ENCODE data around the gene KMT2A. TPM values are rescaled to one million over a fixed set of nuclear protein-coding genes. Genes with fewer than 3 reads are reported as not detected.
"Not testable (repeated sequence)": the region's sequence is repeated elsewhere in the genome, so short reads cannot be mapped to it uniquely, and the experiment has no call there.

Gene KMT2A
- 10 to 100 TPM; 36.0 to 39.2 (median 37.6) TPM for polyA plus RNA-seq (ENCODE audit: insufficient read length in 3 of 3)

- peak; percentile 84 to 96 (median 96) for DNase-seq (ENCODE audit: low read depth in 3 of 3, low spot score in 2 of 3)
These were observed at the start of gene KMT2A for GRCh38 chr11:118435893-118436624. Gene KMT2A (plus strand): TSS chr11:118436492. CDS start chr11:118436513, 21 bp downstream.

- no peak for DNase-seq (ENCODE audit: low read depth in 3 of 3, low spot score in 2 of 3)
These were observed 40.2 kb upstream of the KMT2A start for GRCh38 chr11:118396097-118396501.

GRCh38 chr11:118397448-118397847 is 38.8 kb upstream of the KMT2A start:
- DNase-seq (ENCODE audit: low read depth in 3 of 3, low spot score in 2 of 3): no peak

DNA sequence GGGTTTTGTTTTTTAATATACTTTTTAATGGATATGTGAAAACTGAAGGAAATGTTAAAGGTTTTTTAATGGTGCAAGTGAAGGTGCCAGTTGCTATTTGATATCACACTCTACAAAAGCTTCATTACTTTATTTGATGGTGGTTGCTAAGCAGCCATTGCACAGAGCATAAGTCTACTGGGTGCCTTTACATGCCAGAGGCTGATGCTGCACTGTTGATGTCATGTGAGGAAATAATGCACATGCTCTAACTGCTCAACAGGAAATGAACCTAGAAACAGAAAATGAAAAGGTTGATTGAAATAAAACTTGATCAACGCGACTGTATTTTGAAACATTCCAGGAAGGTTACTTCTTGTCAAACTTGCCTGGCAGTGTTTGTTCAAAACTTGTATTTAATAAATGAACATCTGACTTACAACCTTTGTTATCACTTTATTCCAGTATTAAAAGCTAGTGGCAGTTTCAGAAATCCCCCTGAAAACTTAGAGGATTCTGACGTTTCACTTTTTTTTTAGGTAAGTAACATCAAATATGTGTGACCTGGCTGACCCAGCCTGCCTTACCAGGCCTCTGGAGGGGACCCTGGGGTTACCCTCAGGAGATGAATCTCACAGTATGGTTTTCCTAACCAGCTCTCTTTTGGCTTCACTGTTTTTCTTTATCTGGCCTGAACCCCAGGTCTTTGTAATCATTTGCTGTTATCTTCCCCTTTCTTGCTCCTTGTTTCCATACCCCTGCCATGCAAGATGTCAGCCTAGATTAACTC is 37.3 kb upstream of the KMT2A start:
- no peak for DNase-seq (ENCODE audit: low read depth in 3 of 3, low spot score in 2 of 3)

DNA sequence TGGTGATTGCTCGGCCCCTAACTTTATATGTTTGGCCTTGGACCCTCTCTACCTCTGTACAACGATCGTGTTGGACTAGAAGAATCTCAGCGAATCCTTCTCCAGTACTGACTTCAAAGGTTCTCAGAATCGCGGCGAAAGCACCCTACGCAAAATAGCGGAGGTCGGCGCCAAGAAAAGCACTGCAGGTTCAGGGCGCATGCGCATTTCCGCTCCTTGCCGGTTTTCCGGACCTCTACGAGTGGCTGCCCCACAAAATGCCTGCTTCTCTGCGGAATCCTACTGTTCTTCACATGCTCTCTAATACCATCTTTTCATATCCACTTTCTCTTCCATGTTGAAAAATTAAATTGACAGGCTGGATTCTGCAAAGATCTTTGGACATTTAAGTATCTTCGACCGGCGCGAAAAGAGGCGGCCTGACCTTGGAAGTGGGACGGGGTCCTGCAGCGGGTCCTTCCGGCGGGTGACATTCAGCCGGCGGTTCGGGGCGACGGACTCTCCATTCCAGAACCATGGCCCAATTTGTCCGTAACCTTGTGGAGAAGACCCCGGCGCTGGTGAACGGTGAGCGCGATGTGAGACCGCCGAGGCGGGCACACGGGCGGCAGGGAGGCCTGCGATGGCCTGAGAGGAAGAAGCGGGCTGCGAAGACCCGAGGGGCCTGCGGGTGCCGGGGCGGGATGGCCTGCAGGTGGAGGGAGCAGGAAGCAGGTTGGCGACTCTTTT is 35.0 kb upstream of the KMT2A start, which contains the start of gene ATP5MG:
ATP5MG (plus strand) TSS at position 456 of the 729 bp plus-strand sequence; CDS start at position 516, 60 bp downstream.
- DNase-seq (ENCODE audit: low read depth in 3 of 3, low spot score in 2 of 3): peak; percentile 88 to 97 (median 88)

- peak in 1 of 3 donors; percentile 17 for DNase-seq (ENCODE audit: low read depth in 3 of 3, low spot score in 2 of 3)
These were observed 34.3 kb upstream of the KMT2A start for GRCh38 chr11:118401880-118402590.

DNA sequence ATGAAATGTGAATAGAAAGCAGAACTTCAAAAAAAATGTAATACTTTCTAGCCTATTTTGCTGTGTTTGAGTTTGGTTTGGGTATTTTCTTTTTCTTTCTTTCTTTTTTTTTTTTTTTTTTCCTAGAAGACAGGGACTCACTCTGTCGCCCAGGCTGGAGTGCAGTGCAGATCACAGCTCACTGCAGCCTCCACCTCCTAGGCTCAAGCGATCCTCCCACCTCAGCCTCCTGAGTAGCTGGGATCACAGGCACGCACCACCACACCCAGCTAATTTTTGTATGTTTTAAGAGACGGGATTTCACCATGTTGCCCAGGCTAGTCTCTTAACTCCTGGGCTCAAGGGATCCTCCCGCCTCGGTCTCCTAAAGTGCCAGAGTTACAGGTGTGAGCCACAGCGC is 33.7 kb upstream of the KMT2A start:
- DNase-seq (ENCODE audit: low read depth in 3 of 3, low spot score in 2 of 3): not testable (repeated sequence)

GRCh38 chr11:118406599-118407166 is 29.6 kb upstream of the KMT2A start:
- DNase-seq (ENCODE audit: low read depth in 3 of 3, low spot score in 2 of 3): no peak

DNA sequence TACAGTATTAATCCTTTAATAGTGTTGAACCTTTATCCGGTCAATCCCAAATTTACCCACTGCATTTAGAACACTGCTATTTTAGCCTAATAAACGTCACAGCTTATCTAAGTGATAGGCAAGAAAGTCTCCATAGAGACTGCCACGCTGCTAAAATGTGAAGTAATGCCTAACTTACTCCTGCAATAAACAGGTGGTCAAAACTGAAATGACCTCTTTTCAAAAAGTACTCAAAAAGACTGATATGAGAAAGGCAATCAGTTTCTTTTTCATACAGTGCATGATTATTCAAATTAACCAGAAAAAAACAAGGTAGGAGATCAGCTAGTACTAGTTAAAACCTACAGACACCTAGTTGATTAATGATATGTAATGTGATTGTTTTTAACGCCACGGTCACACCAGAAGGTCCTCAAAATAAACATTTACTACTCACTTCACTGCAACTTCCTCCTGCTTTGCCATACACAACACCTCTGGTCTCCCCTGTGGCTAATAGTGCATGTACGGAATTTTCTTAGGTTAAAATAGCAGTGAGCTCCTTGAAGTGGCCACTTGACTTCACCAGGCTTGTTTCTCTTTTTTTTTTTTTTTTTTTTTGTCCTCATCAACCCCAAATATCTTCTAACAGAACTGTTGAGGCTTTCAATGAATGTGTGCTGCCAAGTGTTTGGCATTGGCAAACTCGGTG is 26.1 kb upstream of the KMT2A start:
- DNase-seq (ENCODE audit: low read depth in 3 of 3, low spot score in 2 of 3): no peak

DNA sequence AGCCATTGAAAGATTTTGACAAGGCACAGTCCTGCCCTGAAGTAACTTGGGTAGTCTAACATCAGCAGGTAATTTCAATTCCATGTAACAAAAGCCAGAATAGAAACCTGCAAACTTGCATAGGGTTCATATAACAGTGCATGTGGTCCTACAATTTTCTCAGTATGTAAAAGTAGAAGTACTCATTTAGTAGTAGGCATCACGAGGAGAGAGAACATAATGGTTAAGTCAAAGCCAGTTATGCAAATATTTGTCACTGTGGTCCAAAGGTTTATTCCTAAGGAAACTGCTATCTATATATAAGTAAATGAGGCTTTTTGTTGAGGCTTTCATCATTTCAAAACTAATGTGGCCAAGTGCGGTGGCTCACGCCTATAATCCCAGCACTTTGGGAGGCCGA is 24.8 kb upstream of the KMT2A start:
- DNase-seq (ENCODE audit: low read depth in 3 of 3, low spot score in 2 of 3): no peak

DNA sequence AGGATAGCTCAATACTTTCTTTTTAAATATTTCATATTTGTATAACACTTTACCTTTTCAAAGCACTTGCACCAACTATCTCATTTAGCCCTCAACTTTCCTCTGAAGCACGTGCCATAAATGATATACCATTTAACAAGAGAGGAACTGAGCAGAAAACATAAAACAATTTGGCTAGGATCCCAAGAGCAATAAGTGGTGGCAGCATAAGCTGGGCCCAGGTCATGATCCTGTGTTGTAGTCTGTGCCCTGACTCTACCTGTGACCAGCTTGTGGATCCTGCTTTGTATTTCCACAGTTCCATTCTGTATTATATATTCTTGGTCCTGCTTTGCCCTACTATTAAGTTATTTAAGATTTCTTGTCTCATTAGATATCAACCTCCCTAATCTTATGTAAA is 23.4 kb upstream of the KMT2A start:
- DNase-seq (ENCODE audit: low read depth in 3 of 3, low spot score in 2 of 3): no peak

- no peak for DNase-seq (ENCODE audit: low read depth in 3 of 3, low spot score in 2 of 3)
These were observed 21.1 kb upstream of the KMT2A start for GRCh38 chr11:118415062-118415738.

DNA sequence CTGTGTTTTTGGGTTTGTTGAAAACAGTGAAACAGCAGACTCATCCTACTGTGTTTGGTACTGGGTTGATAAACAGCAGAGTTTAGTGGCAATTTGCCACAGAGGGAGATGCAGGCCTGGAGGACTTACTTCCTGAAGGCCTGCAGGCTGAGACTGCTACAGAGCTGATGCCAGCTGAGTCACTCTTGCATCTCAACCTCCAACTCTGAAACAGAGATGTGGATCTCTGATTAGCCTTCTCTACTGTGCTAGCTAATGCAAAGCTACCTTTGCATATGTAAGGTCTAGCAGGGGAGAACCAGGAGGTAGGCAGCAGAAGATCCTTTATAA is 20.6 kb upstream of the KMT2A start:
- no peak for DNase-seq (ENCODE audit: low read depth in 3 of 3, low spot score in 2 of 3)

GRCh38 chr11:118416900-118417299 is 19.4 kb upstream of the KMT2A start:
- DNase-seq (ENCODE audit: low read depth in 3 of 3, low spot score in 2 of 3): not testable (repeated sequence)

- DNase-seq (ENCODE audit: low read depth in 3 of 3, low spot score in 2 of 3): no peak
These were observed 18.5 kb upstream of the KMT2A start for GRCh38 chr11:118417801-118418200.

DNA sequence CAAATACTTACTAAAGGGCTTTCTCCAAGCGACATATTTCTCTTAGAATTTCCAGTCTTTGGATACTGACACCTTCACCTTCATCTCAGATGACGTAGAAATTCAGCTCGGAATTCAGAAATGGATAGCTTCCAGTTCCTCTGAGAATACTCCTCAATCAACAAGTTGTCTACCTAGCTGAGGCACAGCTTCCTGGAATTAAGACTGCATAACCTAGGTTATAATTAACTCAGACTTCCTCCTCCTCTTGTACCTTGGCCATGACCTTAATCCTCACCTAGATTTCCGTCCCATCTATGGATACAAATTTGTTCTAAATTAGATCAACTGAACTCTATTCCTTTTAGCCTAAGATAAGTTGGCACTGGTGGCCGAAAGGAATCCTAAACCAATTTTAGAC is 17.5 kb upstream of the KMT2A start:
- DNase-seq (ENCODE audit: low read depth in 3 of 3, low spot score in 2 of 3): no peak

GRCh38 chr11:118427707-118428106 is 8.6 kb upstream of the KMT2A start:
- DNase-seq (ENCODE audit: low read depth in 3 of 3, low spot score in 2 of 3): no peak

DNA sequence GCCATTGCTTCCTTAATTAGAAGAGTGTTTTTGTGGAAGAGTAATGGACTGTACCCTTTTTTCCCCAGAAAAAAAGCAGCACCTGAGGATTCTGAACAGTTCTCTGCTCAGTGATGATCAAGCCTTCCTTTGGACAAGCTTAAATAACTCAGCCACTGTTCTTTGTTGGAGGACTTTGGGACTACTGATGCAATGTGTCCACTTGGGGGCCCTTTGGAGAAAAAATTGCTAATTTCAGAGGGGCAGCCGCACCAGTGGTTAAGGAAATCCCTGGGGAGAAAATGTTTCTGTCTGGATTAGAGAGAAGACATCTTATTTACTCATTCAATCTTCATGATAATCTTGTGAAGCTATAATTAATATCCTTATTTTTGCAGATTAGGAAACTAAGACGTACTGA is 5.3 kb upstream of the KMT2A start:
- no peak for DNase-seq (ENCODE audit: low read depth in 3 of 3, low spot score in 2 of 3)

DNA sequence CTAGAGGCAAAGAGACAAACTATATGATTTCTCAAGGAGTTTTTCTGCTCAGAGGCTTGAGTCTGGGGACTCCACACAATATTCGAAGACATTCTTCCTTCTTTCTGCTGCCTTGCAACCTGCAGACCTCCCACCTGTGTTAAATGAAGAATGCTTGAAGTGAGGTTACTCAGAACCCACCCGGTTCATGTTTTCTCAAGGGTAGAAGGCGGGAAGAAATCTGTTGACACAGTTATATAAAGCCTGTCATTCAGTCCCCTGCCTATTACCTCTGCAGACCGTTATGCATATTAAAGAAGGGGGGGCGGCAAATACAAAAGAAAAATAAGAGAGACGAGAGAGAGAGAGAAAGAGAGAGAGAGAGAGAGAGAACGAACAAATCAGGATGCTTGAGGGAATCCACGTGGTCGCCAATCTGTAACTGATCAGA is 2.2 kb upstream of the KMT2A start:
- no peak for DNase-seq (ENCODE audit: low read depth in 3 of 3, low spot score in 2 of 3)
